Activated CD8-positive, alpha-beta memory T cell treated with anti-CD3 and anti-CD28 coated beads, Interleukin-2, amount 50 U/mL, for 24 hours (primary cell): ENCODE measurements around the gene ZNF276.
A peak's percentile ranks its signal among the peaks of the same experiment; 100 is the strongest.

ENCODE experiments used
- DNase-seq: peaks from one replicate; pipeline ENCODE4 v3.0.0-alpha.2; 2020; ENCODE audit errors: extremely low read depth

The ZNF276 gene

GRCh38 chr16:89716493-89716892 lies 4.8 kb upstream of the ZNF276 start:
- no peak for DNase-seq

GRCh38 chr16:89716916-89717687 lies 4.2 kb upstream of the ZNF276 start:
- DNase-seq: no peak

- no peak for DNase-seq
These were observed 3.4 kb upstream of the ZNF276 start for GRCh38 chr16:89717688-89718505.

GRCh38 chr16:89720551-89720812 lies 855 bp upstream of the ZNF276 start:
- no peak for DNase-seq

- peak; percentile 49 for DNase-seq
These were observed 432 bp downstream of the ZNF276 start for GRCh38 chr16:89721546-89722391.

- no peak for DNase-seq
These were observed 1.3 kb downstream of the ZNF276 start for GRCh38 chr16:89722392-89723278.

GRCh38 chr16:89723279-89724250 lies 2.2 kb downstream of the ZNF276 start:
- peak; percentile 54 for DNase-seq

- DNase-seq: no peak
These were observed 6.2 kb downstream of the ZNF276 start for GRCh38 chr16:89727406-89728120.

- DNase-seq: no peak
These were observed 8.0 kb downstream of the ZNF276 start for GRCh38 chr16:89729293-89729692.

GRCh38 chr16:89729863-89730593 lies 8.7 kb downstream of the ZNF276 start:
- DNase-seq: no peak

GRCh38 chr16:89730610-89731234 lies 9.4 kb downstream of the ZNF276 start:
- no peak for DNase-seq

- DNase-seq: no peak
These were observed 11.0 kb downstream of the ZNF276 start for GRCh38 chr16:89732142-89732917.

GRCh38 chr16:89732918-89733242 lies 11.5 kb downstream of the ZNF276 start:
- DNase-seq: no peak

- DNase-seq: no peak
These were observed 12.0 kb downstream of the ZNF276 start for GRCh38 chr16:89733322-89733721.

- no peak for DNase-seq
These were observed 12.5 kb downstream of the ZNF276 start for GRCh38 chr16:89733792-89734191.

- no peak for DNase-seq
These were observed 15.2 kb downstream of the ZNF276 start for GRCh38 chr16:89736554-89736953.

- no peak for DNase-seq
These were observed 16.2 kb downstream of the ZNF276 start for GRCh38 chr16:89737341-89738071.
